Measurements from ENCODE around the gene SPATA2. TPM values are rescaled to one million over a fixed set of nuclear protein-coding genes. Genes with fewer than 3 reads are reported as not detected.

SPATA2 gene
- total and polyA plus RNA-seq, 2 experiments from 2014 or later, result 5.3 to 9.3 TPM

- TF ChIP-seq CTCF (conservative IDR thresholded peaks at IDR 0.05; ENCODE audit: low read depth in 2 of 2), result no peak
- no peak for TF ChIP-seq EZH2phosphoT487 (IDR thresholded peaks at IDR 0.05; ENCODE audit: unreplicated experiment)
- TF ChIP-seq ZNF462 (CRISPR knock-in tag; IDR thresholded peaks at IDR 0.05), result no peak
These were observed 27.8 kb downstream of the SPATA2 start (continued) for GRCh38 chr20:49887251-49888211.

- H3K27ac Mint-ChIP-seq, result no peak overlapping the region
- Histone ChIP-seq H3K4me2 (no peak overlapping the region), H3K79me2 (replicated peaks; ENCODE audit: insufficient read depth) (no peaks in the 10 kb centered on the region), H3K9me2 (ENCODE audit: insufficient read depth) (no peaks in the 10 kb centered on the region), H3K27ac (ENCODE audit: low read depth) (no peak overlapping the region), H3K4me1 (ENCODE audit: insufficient read depth) (peaks cover 10% of the 10 kb centered on the region), H3F3A (replicated peaks; ENCODE audit: low read depth) (no peaks in the 10 kb centered on the region), H3K4me3 (no peak overlapping the region), H3K27me3 (ENCODE audit: insufficient read depth) (no peaks in the 10 kb centered on the region), H4K20me1 (replicated peaks; ENCODE audit: insufficient read depth) (no peaks in the 10 kb centered on the region), H3K36me3 (ENCODE audit: insufficient read depth) (no peaks in the 10 kb centered on the region), H2AFZ (no peak overlapping the region)
- H3K9me3 Mint-ChIP-seq, result no peaks in the 10 kb centered on the region
- peaks cover 19% of the 10 kb centered on the region for H3K27me3 Mint-ChIP-seq (ENCODE audit: insufficient read depth, low read depth, poor library complexity)
- DNase-seq (ENCODE audit: low spot score) (no peak), ATAC-seq (no peak)
- H3K4me3 Mint-ChIP-seq, result no peak overlapping the region
- H3K4me1 Mint-ChIP-seq, result peaks cover 43% of the 10 kb centered on the region
- peaks cover 5% of the 10 kb centered on the region; the same call in 2 of the 3 replicates for H3K36me3 Mint-ChIP-seq (ENCODE audit: low read depth)
- TF ChIP-seq ZNF114 (CRISPR knock-in tag; IDR thresholded peaks at IDR 0.05) (no peak), JUNB (IDR thresholded peaks at IDR 0.05; ENCODE audit: unreplicated experiment) (no peak), NANOG (IDR thresholded peaks at IDR 0.05; ENCODE audit: borderline replicate concordance) (no peak), EZH2 (IDR thresholded peaks at IDR 0.05; ENCODE audit: low read depth, unreplicated experiment) (no peak), REST (IDR thresholded peaks at IDR 0.05; ENCODE audit: unreplicated experiment) (no peak), ZNF331 (CRISPR knock-in tag; IDR thresholded peaks at IDR 0.05; ENCODE audit: low read depth) (no peak)
These were observed 28.6 kb downstream of the SPATA2 start for GRCh38 chr20:49886571-49887213.
